Vagina (tissue), 2 donors: ENCODE data around the gene ADAMTS12. TPM values are rescaled to one million over a fixed set of nuclear protein-coding genes. Genes with fewer than 3 reads are reported as not detected.

Source experiments
- DNase-seq, 2 donors: peaks; one replicate each; pipeline ENCODE4 v3.0.0-alpha.2; 2017; ENCODE audit errors: extremely low spot score in 2 of 2
- H3K27ac ChIP-seq: fragments of 200-600 bp; sonication (generic); one replicate; pipeline ENCODE4 v1.5.1; 2019
- H3K27me3 ChIP-seq: fragments of 200-600 bp; sonication (generic); one replicate; pipeline ENCODE4 v1.5.1; 2019
- H3K36me3 ChIP-seq, 2 donors: fragments of 200-600 bp; sonication (generic); one replicate each; pipeline ENCODE4 v1.5.1; 2017 to 2019
- H3K4me1 ChIP-seq: fragments of 200-600 bp; sonication (generic); one replicate; pipeline ENCODE4 v1.5.1; 2019
- H3K4me3 ChIP-seq, 2 donors: fragments of 200-600 bp; sonication (generic); 1 replicate in 1 of 2; 2 replicates in 1 of 2; pipeline ENCODE4 v1.5.1; 2016 to 2019
- H3K9me3 ChIP-seq: fragments of 200-600 bp; sonication (generic); one replicate; pipeline ENCODE4 v1.5.1; 2019
- POLR2A ChIP-seq, 2 donors: fragments of 450-650 bp; IDR thresholded peaks; one replicate each; pipeline ENCODE4 v1.6.1; 2017; ENCODE audit warnings: antibody characterized with exemption in 2 of 2, mild to moderate bottlenecking in 2 of 2, moderate library complexity in 2 of 2
- POLR2AphosphoS5 ChIP-seq, 2 donors: sonication (generic); formaldehyde crosslinking; IDR thresholded peaks; one replicate each; pipeline ENCODE4 v1.9.0; 2017; ENCODE audit warnings: antibody characterized with exemption in 2 of 2, mild to moderate bottlenecking in 2 of 2, low read depth in 1 of 2; ENCODE audit not compliant: insufficient read depth in 1 of 2
- intact Hi-C: fragments of 100-400 bp; cut with DNase I; formaldehyde crosslinking; loops from one replicate; pipeline ENCODE4 v1.15.1; 2023
- total RNA-seq: library from RNA; depleted of rRNA; stranded (reverse); fragments of >200 nt; gene quantifications from one replicate; pipeline ENCODE4 v1.2.3, GENCODE V29; 2016
- TF ChIP-seq, protein P1 (sequence below), 3 experiments: fragments of 450-650 bp in 2 of 3; fragments of 200-600 bp in 1 of 3; sonication (generic) in 1 of 3; IDR thresholded peaks; one replicate each; pipeline ENCODE4 v1.5.1; 2017 to 2019; ENCODE audit warnings: antibody characterized with exemption in 3 of 3, mild to moderate bottlenecking in 2 of 3, moderate library complexity in 2 of 3

ADAMTS12 gene
- total RNA-seq, 1 donor from 2014 or later, result 7.6 TPM

DNA sequence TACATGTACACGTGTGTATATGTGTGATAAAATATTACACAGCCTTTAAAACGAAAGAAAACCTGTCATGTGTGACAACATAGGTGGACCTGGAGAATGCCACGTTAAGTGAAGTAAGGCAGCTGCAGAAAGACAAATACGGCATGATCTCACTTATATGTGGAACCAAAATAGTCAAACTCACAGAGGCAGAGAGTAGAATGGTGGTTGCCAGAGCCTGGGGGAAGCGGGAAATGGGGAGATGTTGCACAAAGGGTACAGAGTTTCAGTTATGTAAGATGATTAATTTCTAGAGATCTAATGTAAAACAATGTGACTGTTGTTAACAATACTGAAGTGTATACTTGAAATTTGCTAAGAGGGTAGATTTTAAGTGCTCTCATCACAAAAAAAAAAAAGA lies 34.8 kb downstream of the ADAMTS12 start:
- Histone ChIP-seq H3K27ac (no peak overlapping the region), H3K4me3 (no peak overlapping the region), H3K9me3 (no peaks in the 10 kb centered on the region), H3K27me3 (no peaks in the 10 kb centered on the region), H3K4me1 (peaks cover 8% of the 10 kb centered on the region), H3K36me3 (no peaks in the 10 kb centered on the region)
- TF ChIP-seq, protein P1, sequence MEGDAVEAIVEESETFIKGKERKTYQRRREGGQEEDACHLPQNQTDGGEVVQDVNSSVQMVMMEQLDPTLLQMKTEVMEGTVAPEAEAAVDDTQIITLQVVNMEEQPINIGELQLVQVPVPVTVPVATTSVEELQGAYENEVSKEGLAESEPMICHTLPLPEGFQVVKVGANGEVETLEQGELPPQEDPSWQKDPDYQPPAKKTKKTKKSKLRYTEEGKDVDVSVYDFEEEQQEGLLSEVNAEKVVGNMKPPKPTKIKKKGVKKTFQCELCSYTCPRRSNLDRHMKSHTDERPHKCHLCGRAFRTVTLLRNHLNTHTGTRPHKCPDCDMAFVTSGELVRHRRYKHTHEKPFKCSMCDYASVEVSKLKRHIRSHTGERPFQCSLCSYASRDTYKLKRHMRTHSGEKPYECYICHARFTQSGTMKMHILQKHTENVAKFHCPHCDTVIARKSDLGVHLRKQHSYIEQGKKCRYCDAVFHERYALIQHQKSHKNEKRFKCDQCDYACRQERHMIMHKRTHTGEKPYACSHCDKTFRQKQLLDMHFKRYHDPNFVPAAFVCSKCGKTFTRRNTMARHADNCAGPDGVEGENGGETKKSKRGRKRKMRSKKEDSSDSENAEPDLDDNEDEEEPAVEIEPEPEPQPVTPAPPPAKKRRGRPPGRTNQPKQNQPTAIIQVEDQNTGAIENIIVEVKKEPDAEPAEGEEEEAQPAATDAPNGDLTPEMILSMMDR (IDR thresholded peaks at IDR 0.05), result no peak
- TF ChIP-seq POLR2AphosphoS5 (IDR thresholded peaks at IDR 0.05; ENCODE audit: insufficient read depth in 1 of 2, low read depth in 1 of 2), result no peak
- TF ChIP-seq POLR2A (IDR thresholded peaks at IDR 0.05), result no peak
- no peak for DNase-seq
- intact Hi-C loops, result loop anchor here (5.0 kb wide), 1 partner anchor 35 kb away; the partner anchor contains the start of gene ADAMTS12

DNA sequence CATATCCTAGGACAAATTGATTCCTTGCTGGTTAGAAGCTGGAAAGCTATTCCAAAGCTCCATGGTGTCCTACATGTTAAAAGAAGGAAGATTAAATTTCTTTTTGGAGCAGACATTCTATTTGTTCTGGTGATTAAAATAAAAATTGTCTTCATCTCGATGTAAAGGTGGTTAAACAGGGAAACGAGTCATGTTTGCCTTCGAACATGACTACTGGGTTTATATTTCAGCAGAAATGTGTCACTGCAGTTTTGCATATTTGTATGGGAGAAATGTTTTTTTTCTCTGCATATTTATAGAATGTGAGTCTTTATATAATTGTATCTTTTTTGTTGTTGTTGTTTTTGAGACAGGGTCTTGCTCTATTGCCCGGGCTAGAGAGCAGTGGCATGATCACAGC lies 36.4 kb downstream of the ADAMTS12 start:
- Histone ChIP-seq H3K9me3 (no peaks in the 10 kb centered on the region), H3K27ac (no peak overlapping the region), H3K27me3 (no peaks in the 10 kb centered on the region), H3K4me3 (no peak overlapping the region), H3K4me1 (peaks cover 8% of the 10 kb centered on the region), H3K36me3 (no peaks in the 10 kb centered on the region)
- no peak for DNase-seq
- intact Hi-C loops, result loop anchor here (5.0 kb wide), 1 partner anchor 37 kb away; the partner anchor contains the start of gene ADAMTS12
- TF ChIP-seq, protein P1 (IDR thresholded peaks at IDR 0.05), result no peak
- TF ChIP-seq POLR2A (IDR thresholded peaks at IDR 0.05) (no peak), POLR2AphosphoS5 (IDR thresholded peaks at IDR 0.05; ENCODE audit: insufficient read depth in 1 of 2, low read depth in 1 of 2) (no peak)

DNA sequence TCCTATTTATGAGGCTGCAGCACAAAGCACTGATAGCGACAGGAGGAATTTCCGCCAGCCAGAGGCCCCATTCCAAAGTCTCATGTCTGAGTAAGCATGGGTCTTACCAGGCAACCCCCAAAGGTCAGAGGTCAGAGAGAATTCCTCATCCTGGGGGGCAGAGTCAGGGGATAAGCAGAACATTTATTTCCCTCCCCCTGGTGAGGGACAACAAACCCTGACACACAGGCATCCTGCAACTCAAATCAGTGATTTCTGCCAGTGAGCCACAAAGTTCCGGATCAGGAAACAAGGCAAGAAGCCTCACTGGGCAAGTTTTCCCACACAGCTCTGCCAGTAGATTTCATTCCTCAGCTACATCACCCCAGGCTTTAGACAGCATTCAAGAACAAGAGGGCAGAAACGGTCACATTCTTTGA lies 37.0 kb downstream of the ADAMTS12 start:
- Histone ChIP-seq H3K4me3 (no peak overlapping the region), H3K4me1 (peaks cover 8% of the 10 kb centered on the region), H3K36me3 (no peaks in the 10 kb centered on the region), H3K27ac (no peak overlapping the region), H3K9me3 (no peaks in the 10 kb centered on the region), H3K27me3 (no peaks in the 10 kb centered on the region)
- intact Hi-C loops, result loop anchor here (5.0 kb wide), 1 partner anchor 38 kb away; the partner anchor contains the start of gene ADAMTS12
- DNase-seq, result no peak
- no peak for TF ChIP-seq POLR2A (IDR thresholded peaks at IDR 0.05)
- TF ChIP-seq, protein P1 (IDR thresholded peaks at IDR 0.05), result no peak
- no peak for TF ChIP-seq POLR2AphosphoS5 (IDR thresholded peaks at IDR 0.05; ENCODE audit: insufficient read depth in 1 of 2, low read depth in 1 of 2)

DNA sequence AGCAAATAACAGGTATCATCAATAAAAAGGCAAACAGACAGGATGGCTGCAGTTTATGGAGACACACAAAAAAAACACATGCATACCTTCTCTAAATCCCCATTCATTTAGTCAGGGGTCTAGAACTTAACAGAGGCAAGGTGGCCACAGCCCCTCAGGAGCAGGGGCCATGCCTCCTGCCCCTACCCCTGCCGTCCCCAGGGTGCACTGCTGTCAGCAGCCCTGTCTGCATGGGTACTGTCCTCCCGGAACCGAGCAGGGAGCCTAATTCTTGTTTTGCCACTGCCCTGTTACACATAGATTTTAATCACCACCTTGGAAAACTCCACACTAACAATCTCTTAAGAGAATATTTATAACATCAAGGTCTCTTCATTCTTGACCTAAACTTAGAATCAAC lies 39.0 kb downstream of the ADAMTS12 start:
- intact Hi-C loops, result no loop called here
- Histone ChIP-seq H3K27ac (no peak overlapping the region), H3K4me3 (no peak overlapping the region), H3K4me1 (peaks cover 8% of the 10 kb centered on the region), H3K36me3 (no peaks in the 10 kb centered on the region), H3K27me3 (no peaks in the 10 kb centered on the region), H3K9me3 (no peaks in the 10 kb centered on the region)
- no peak for TF ChIP-seq POLR2A (IDR thresholded peaks at IDR 0.05)
- no peak for TF ChIP-seq POLR2AphosphoS5 (IDR thresholded peaks at IDR 0.05; ENCODE audit: insufficient read depth in 1 of 2, low read depth in 1 of 2)
- TF ChIP-seq, protein P1 (IDR thresholded peaks at IDR 0.05), result no peak
- DNase-seq, result no peak

DNA sequence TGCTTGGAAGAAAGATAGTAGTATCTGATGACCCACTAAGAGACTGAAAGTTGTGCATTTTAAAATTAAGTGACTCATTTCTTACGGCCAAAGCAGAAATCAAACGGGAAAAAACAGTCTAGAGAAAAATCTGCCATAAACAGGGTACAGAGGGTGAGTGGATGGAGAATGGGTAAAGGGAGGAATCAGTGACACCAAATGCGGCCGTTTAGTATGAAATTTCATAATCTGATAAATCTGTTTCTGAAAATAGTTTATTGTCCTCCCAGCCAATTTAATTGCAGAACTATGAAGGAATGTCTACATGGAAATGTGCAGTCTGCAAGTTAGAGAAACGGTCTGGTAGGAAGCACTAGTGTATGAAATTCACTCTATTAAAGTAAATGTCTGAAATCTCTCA lies 39.5 kb downstream of the ADAMTS12 start:
- H3K36me3 ChIP-seq, result no peaks in the 10 kb centered on the region
- DNase-seq, result no peak
- no peak overlapping the region for H3K27ac ChIP-seq
- intact Hi-C loops, result no loop called here
- no peak overlapping the region for H3K4me3 ChIP-seq
- H3K4me1 ChIP-seq, result peaks cover 8% of the 10 kb centered on the region
- no peaks in the 10 kb centered on the region for H3K27me3 ChIP-seq
- TF ChIP-seq POLR2AphosphoS5 (IDR thresholded peaks at IDR 0.05; ENCODE audit: insufficient read depth in 1 of 2, low read depth in 1 of 2), result no peak
- TF ChIP-seq POLR2A (IDR thresholded peaks at IDR 0.05), result no peak
- TF ChIP-seq, protein P1 (IDR thresholded peaks at IDR 0.05), result no peak
- H3K9me3 ChIP-seq, result no peaks in the 10 kb centered on the region
